GM13977 (cell line): Measurements from ENCODE around the gene PLAC8.

Experiments
- DNase-seq: peaks from one replicate; pipeline ENCODE4 v3.0.0; 2012; ENCODE audit warnings: low spot score
- in situ Hi-C: fragments of 300-500 bp; cut with MboI; formaldehyde crosslinking; loops from one replicate; pipeline ENCODE4 v1.12.0; 2022; ENCODE audit warnings: low sequenced_read_pairs, low pct_unique_long_range_greater_than_20kb, mixed read lengths, inconsistent platforms; ENCODE audit not compliant: unreplicated experiment
- TF ChIP-seq, protein P1 (sequence below): IDR thresholded peaks from 2 replicates; pipeline ENCODE4 v1.5.1; 2012; ENCODE audit warnings: mild to moderate bottlenecking, control low read depth; ENCODE audit not compliant: insufficient read depth; ENCODE audit errors: extremely low read depth, missing control alignments

Gene PLAC8

GRCh38 chr4:83128240-83128929 lies 13.9 kb upstream of the PLAC8 start:
- in situ Hi-C loops: no loop called here
- TF ChIP-seq, protein P1, sequence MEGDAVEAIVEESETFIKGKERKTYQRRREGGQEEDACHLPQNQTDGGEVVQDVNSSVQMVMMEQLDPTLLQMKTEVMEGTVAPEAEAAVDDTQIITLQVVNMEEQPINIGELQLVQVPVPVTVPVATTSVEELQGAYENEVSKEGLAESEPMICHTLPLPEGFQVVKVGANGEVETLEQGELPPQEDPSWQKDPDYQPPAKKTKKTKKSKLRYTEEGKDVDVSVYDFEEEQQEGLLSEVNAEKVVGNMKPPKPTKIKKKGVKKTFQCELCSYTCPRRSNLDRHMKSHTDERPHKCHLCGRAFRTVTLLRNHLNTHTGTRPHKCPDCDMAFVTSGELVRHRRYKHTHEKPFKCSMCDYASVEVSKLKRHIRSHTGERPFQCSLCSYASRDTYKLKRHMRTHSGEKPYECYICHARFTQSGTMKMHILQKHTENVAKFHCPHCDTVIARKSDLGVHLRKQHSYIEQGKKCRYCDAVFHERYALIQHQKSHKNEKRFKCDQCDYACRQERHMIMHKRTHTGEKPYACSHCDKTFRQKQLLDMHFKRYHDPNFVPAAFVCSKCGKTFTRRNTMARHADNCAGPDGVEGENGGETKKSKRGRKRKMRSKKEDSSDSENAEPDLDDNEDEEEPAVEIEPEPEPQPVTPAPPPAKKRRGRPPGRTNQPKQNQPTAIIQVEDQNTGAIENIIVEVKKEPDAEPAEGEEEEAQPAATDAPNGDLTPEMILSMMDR: no peak
- DNase-seq: no peak

DNA sequence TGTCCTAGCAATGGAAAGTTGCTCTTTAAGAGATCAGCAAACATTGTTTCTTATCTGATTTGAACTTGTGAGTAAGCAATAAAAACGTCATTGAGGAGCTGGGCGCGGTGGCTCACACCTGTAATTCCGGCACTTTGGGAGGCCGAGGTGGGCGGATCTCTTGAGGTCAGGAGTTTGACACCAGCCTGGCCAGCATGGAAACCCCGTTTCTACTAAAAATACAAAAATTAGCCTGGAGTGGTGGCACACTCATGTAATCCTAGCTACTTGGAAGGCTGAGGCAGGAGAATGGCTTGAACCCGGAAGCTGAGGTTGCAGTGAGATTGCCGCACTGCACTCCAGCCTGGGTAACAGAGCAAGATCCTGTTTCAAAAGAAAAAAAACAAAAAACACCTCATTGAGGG lies 11.2 kb upstream of the PLAC8 start:
- TF ChIP-seq, protein P1: no peak

GRCh38 chr4:83124111-83124780 lies 9.7 kb upstream of the PLAC8 start:
- no peak for DNase-seq
- in situ Hi-C loops: no loop called here
- TF ChIP-seq, protein P1: no peak

More for the DNA sequence above, 11.2 kb upstream of the PLAC8 start:
- DNase-seq: no peak
- in situ Hi-C loops: no loop called here

GRCh38 chr4:83121246-83121645 lies 6.7 kb upstream of the PLAC8 start:
- in situ Hi-C loops: no loop called here
- TF ChIP-seq, protein P1: no peak
- DNase-seq: no peak

GRCh38 chr4:83118869-83119268 lies 4.3 kb upstream of the PLAC8 start:
- TF ChIP-seq, protein P1: no peak
- DNase-seq: no peak
- in situ Hi-C loops: no loop called here

DNA sequence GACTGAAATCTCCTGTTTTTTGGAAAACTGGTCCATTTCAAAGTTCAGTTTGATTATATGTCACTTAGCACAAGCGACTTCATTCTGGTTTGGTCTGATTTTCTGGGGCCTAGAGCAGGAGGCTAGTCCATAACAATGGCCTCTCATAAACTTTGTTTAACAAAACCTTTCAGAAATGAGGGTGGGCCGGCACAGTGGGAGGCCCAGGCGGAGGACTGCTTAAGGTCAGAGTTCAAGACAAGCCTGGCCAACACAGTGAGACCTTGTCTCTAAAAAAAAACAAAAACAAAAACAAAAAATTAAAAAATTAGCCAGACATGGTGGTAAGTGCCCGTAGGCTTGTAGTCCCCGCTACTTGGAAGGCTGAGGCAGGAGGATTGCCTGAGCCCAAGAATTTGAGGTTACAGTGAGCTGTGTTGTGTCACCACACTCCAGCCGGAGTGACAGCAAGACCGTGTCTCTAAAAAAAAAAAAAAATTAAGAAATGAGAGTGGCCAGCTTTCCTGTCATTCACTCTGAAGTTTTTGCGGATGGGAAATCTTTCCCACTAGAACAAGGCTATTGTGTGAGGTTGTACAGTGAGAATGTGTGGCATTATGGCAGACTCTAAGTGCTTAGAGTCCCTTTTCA lies 1.2 kb upstream of the PLAC8 start:
- no peak for DNase-seq
- TF ChIP-seq, protein P1: no peak
- in situ Hi-C loops: no loop called here
